Type B pancreatic cell (in vitro differentiated cells): Measurements from ENCODE around the gene NPHP4. TPM values are rescaled to one million over a fixed set of nuclear protein-coding genes. Genes with fewer than 3 reads are reported as not detected.

ENCODE experiments used
- DNase-seq: peaks from one replicate; pipeline ENCODE4 v3.0.0; 2021; ENCODE audit warnings: mixed read lengths; ENCODE audit not compliant: unreplicated experiment; ENCODE audit errors: extremely low spot score
- H3K27ac Mint-ChIP-seq: 2 replicates; pipeline ENCODE4 v1.8.0; 2021; ENCODE audit warnings: mild to moderate bottlenecking, mixed read lengths
- H3K27me3 Mint-ChIP-seq: 2 replicates; pipeline ENCODE4 v1.8.0; 2021; ENCODE audit warnings: mixed read lengths
- H3K36me3 Mint-ChIP-seq: 2 replicates; pipeline ENCODE4 v1.8.0; 2021; ENCODE audit warnings: mixed read lengths
- H3K4me1 Mint-ChIP-seq: one replicate; pipeline ENCODE4 v1.8.0; 2021; ENCODE audit warnings: mixed read lengths; ENCODE audit not compliant: unreplicated experiment
- H3K4me3 Mint-ChIP-seq: 2 replicates; pipeline ENCODE4 v1.8.0; 2021; ENCODE audit warnings: mild to moderate bottlenecking, mixed read lengths
- H3K9me3 Mint-ChIP-seq: 2 replicates; pipeline ENCODE4 v1.8.0; 2021; ENCODE audit warnings: mixed read lengths
- CTCF ChIP-seq: fragments of 200-600 bp; sonication (generic); conservative IDR thresholded peaks from 2 replicates; pipeline ENCODE4 v1.5.0; 2021; ENCODE audit warnings: antibody characterized with exemption, mild to moderate bottlenecking
- total RNA-seq: library from RNA; stranded (reverse); gene quantifications from 2 replicates; pipeline ENCODE4 v1.2.1, GENCODE V29; 2021; ENCODE audit warnings: low replicate concordance

NPHP4 gene
- total RNA-seq, 1 donor from 2014 or later, result 21.7 TPM

- DNase-seq, result peak; percentile 54
- Mint-ChIP-seq H3K27ac (no peak overlapping the region), H3K27me3 (no peaks in the 10 kb centered on the region), H3K4me1 (peaks cover 19% of the 10 kb centered on the region), H3K9me3 (no peaks in the 10 kb centered on the region), H3K4me3 (no peak overlapping the region), H3K36me3 (peaks cover 11% of the 10 kb centered on the region)
- TF ChIP-seq CTCF, result no peak
These were observed 75.5 kb downstream of the NPHP4 start for GRCh38 chr1:5916572-5917280.

- no peak overlapping the region for H3K4me3 Mint-ChIP-seq
- peak overlapping the region; percentile 50 for H3K27ac Mint-ChIP-seq
- peaks cover 28% of the 10 kb centered on the region for H3K4me1 Mint-ChIP-seq
- peak; percentile 56 for DNase-seq
- no peaks in the 10 kb centered on the region for H3K27me3 Mint-ChIP-seq
- peaks cover 9% of the 10 kb centered on the region for H3K36me3 Mint-ChIP-seq
- peak; percentile 84 for TF ChIP-seq CTCF
- no peaks in the 10 kb centered on the region for H3K9me3 Mint-ChIP-seq
These were observed 76.3 kb downstream of the NPHP4 start for GRCh38 chr1:5915587-5916571.

- Mint-ChIP-seq H3K4me3 (no peak overlapping the region), H3K27ac (no peak overlapping the region), H3K4me1 (peaks cover 28% of the 10 kb centered on the region), H3K27me3 (no peaks in the 10 kb centered on the region), H3K9me3 (no peaks in the 10 kb centered on the region), H3K36me3 (peaks cover 9% of the 10 kb centered on the region)
- TF ChIP-seq CTCF, result no peak
- DNase-seq, result peak; percentile 64
These were observed 77.4 kb downstream of the NPHP4 start for GRCh38 chr1:5914676-5915365.

GRCh38 chr1:5913876-5914275 is 78.3 kb downstream of the NPHP4 start:
- Mint-ChIP-seq H3K27ac (no peak overlapping the region), H3K4me3 (no peak overlapping the region), H3K9me3 (no peaks in the 10 kb centered on the region), H3K36me3 (peaks cover 9% of the 10 kb centered on the region), H3K27me3 (no peaks in the 10 kb centered on the region), H3K4me1 (peaks cover 28% of the 10 kb centered on the region)
- no peak for TF ChIP-seq CTCF
- DNase-seq, result peak; percentile 37

- no peak for TF ChIP-seq CTCF
- Mint-ChIP-seq H3K27ac (peak overlapping the region; percentile 68), H3K27me3 (no peaks in the 10 kb centered on the region), H3K9me3 (no peaks in the 10 kb centered on the region), H3K4me1 (peaks cover 28% of the 10 kb centered on the region), H3K36me3 (peaks cover 9% of the 10 kb centered on the region), H3K4me3 (no peak overlapping the region)
- DNase-seq, result peak; percentile 65
These were observed 79.0 kb downstream of the NPHP4 start for GRCh38 chr1:5913078-5913845.
